H1 (cell line): ENCODE measurements around the gene LTBP1. TPM values are rescaled to one million over a fixed set of nuclear protein-coding genes. Genes with fewer than 3 reads are reported as not detected.

ENCODE experiments used
- CTCF ChIA-PET: fragments of 300-600 bp; sonication (Branson Sonifier 250); formaldehyde crosslinking; loops from one replicate; lab custom pipeline; 2021; ENCODE audit not compliant: partially characterized antibody; lab: Charles Lee
- POLR2A ChIA-PET: fragments of 300-600 bp; sonication (Branson Sonifier 250); formaldehyde crosslinking; loops from one replicate; lab custom pipeline; 2021; ENCODE audit warnings: inconsistent platforms; ENCODE audit not compliant: partially characterized antibody; lab: Charles Lee
- DNase-seq, 2 experiments: peaks; one replicate each; pipeline versions ENCODE4 v3.0.0 to v3.0.0-alpha.2; 2010 to 2022; ENCODE audit warnings: low spot score in 2 of 2, low read depth in 1 of 2, mixed read lengths in 1 of 2
- FAIRE-seq: peaks from 2 replicates; lab custom pipeline; 2011; peaks lifted over from hg19 to GRCh38; lab: Jason Lieb, UNC
- H2AFZ ChIP-seq: 2 replicates; pipeline ENCODE4 v1.8.1; 2012; ENCODE audit warnings: low read length, inconsistent platforms
- H2AK5ac ChIP-seq: 2 replicates; pipeline ENCODE4 v1.6.1; 2013; ENCODE audit warnings: low read depth, low read length
- H2BK120ac ChIP-seq: replicated peaks from 2 replicates; pipeline ENCODE3; 2013; ENCODE audit warnings: low read depth, low read length, inconsistent platforms
- H2BK12ac ChIP-seq: 2 replicates; pipeline ENCODE4 v1.6.1; 2013; ENCODE audit warnings: low read depth, low read length
- H2BK15ac ChIP-seq: 2 replicates; pipeline ENCODE4 v1.6.1; 2013; ENCODE audit warnings: low read length
- H2BK20ac ChIP-seq: 2 replicates; pipeline ENCODE4 v1.6.1; 2013; ENCODE audit warnings: low read length
- H2BK5ac ChIP-seq: 2 replicates; pipeline ENCODE4 v1.6.1; 2013; ENCODE audit warnings: low read depth, low read length
- H3K14ac ChIP-seq: 2 replicates; pipeline ENCODE4 v1.6.1; 2013; ENCODE audit warnings: inconsistent platforms; ENCODE audit not compliant: insufficient read length
- H3K18ac ChIP-seq: 2 replicates; pipeline ENCODE4 v1.6.1; 2013; ENCODE audit warnings: low read length; ENCODE audit errors: extremely low read depth
- H3K23ac ChIP-seq: 2 replicates; pipeline ENCODE4 v1.6.1; 2013; ENCODE audit warnings: inconsistent platforms; ENCODE audit not compliant: insufficient read length
- H3K23me2 ChIP-seq: 2 replicates; pipeline ENCODE4 v1.6.1; 2013; ENCODE audit warnings: low read depth, low read length
- H3K27ac ChIP-seq: 2 replicates; pipeline ENCODE4 v1.6.1; 2011; ENCODE audit warnings: low read depth, low read length, inconsistent platforms
- H3K27me3 ChIP-seq, 4 experiments: replicated peaks in 1 of 4; 1 replicate in 1 of 4; 2 replicates in 3 of 4; pipeline versions ENCODE4 v1.6.1 to v1.8.1; 2011 to 2013; ENCODE audit warnings: low read length in 3 of 4, mild to moderate bottlenecking in 3 of 4, inconsistent platforms in 2 of 4, mixed read lengths in 2 of 4, moderate library complexity in 1 of 4; ENCODE audit not compliant: control insufficient read depth in 3 of 4, insufficient read depth in 3 of 4; ENCODE audit errors: extremely low read depth in 1 of 4
- H3K36me3 ChIP-seq, 4 experiments: 2 replicates each; pipeline versions ENCODE4 v1.6.1 to v1.8.1; 2011 to 2013; ENCODE audit warnings: mild to moderate bottlenecking in 4 of 4, low read length in 3 of 4, moderate library complexity in 2 of 4, control low read depth in 1 of 4, inconsistent platforms in 1 of 4; ENCODE audit not compliant: insufficient read depth in 4 of 4, control insufficient read depth in 2 of 4
- H3K4ac ChIP-seq: replicated peaks from 2 replicates; pipeline ENCODE3; 2013; ENCODE audit warnings: low read length, low read depth, mixed read lengths, inconsistent platforms; ENCODE audit not compliant: insufficient read length
- H3K4me1 ChIP-seq, 4 experiments: replicated peaks in 1 of 4; 1 replicate in 1 of 4; 2 replicates in 3 of 4; pipeline versions ENCODE4 v1.6.1 to v1.8.1; 2011 to 2013; ENCODE audit warnings: low read length in 3 of 4, inconsistent platforms in 2 of 4, mixed read lengths in 1 of 4; ENCODE audit not compliant: insufficient read depth in 4 of 4, control insufficient read depth in 3 of 4
- H3K4me2 ChIP-seq, 2 experiments: 2 replicates each; pipeline versions ENCODE4 v1.6.1 to v1.8.1; 2011 to 2013; ENCODE audit warnings: low read depth in 2 of 2, low read length in 2 of 2, control low read depth in 1 of 2, inconsistent platforms in 1 of 2, mild to moderate bottlenecking in 1 of 2; ENCODE audit not compliant: insufficient read depth in 1 of 2
- H3K4me3 ChIP-seq, 4 experiments: fragments of 200-600, 300-600 bp in 1 of 4; sonication (generic), shearing (Covaris generic), sonication (Bioruptor Twin) in 1 of 4; 2 replicates each; pipeline versions ENCODE4 v1.5.1 to v1.8.1; 2011 to 2016; ENCODE audit warnings: low read length in 4 of 4, low read depth in 3 of 4, control low read depth in 2 of 4, inconsistent platforms in 2 of 4, mild to moderate bottlenecking in 2 of 4, mixed read lengths in 1 of 4, moderate library complexity in 1 of 4; ENCODE audit not compliant: insufficient read depth in 2 of 4; ENCODE audit errors: extremely low read depth in 1 of 4
- H3K56ac ChIP-seq: replicated peaks from 2 replicates; pipeline ENCODE3; 2013; ENCODE audit warnings: low read depth, mild to moderate bottlenecking, mixed read lengths, low read length, inconsistent platforms; ENCODE audit not compliant: insufficient read length
- H3K79me1 ChIP-seq: 2 replicates; pipeline ENCODE4 v1.6.1; 2013; ENCODE audit warnings: low read depth, low read length, control low read depth
- H3K79me2 ChIP-seq, 2 experiments: 2 replicates each; pipeline versions ENCODE4 v1.6.1 to v1.8.1; 2012 to 2013; ENCODE audit warnings: low read length in 2 of 2, mild to moderate bottlenecking in 2 of 2, inconsistent platforms in 1 of 2; ENCODE audit not compliant: insufficient read depth in 2 of 2, control insufficient read depth in 1 of 2
- H3K9ac ChIP-seq, 4 experiments: replicated peaks in 1 of 4; 1 replicate in 1 of 4; 2 replicates in 3 of 4; pipeline versions ENCODE4 v1.6.1 to v1.8.1; 2011 to 2013; ENCODE audit warnings: low read depth in 3 of 4, low read length in 3 of 4, control low read depth in 2 of 4, mild to moderate bottlenecking in 2 of 4, moderate library complexity in 2 of 4, inconsistent platforms in 1 of 4; ENCODE audit errors: extremely low read depth in 1 of 4
- H3K9me3 ChIP-seq, 2 experiments: 2 replicates each; pipeline versions ENCODE4 v1.6.1 to v1.8.1; 2012 to 2013; ENCODE audit warnings: mild to moderate bottlenecking in 2 of 2, moderate library complexity in 2 of 2, control low read depth in 1 of 2, inconsistent platforms in 1 of 2, low read depth in 1 of 2, low read length in 1 of 2, mixed read lengths in 1 of 2; ENCODE audit not compliant: insufficient read depth in 2 of 2
- H4K20me1 ChIP-seq, 2 experiments: replicated peaks in 1 of 2; 2 replicates each; pipeline versions ENCODE3 to v1.8.1; 2011 to 2013; ENCODE audit warnings: inconsistent platforms in 2 of 2, low read length in 2 of 2, mild to moderate bottlenecking in 1 of 2; ENCODE audit not compliant: insufficient read depth in 2 of 2, control insufficient read depth in 1 of 2
- H4K5ac ChIP-seq: 2 replicates; pipeline ENCODE4 v1.6.1; 2013; ENCODE audit warnings: low read length, low read depth, mixed read lengths, inconsistent platforms; ENCODE audit not compliant: insufficient read length
- H4K8ac ChIP-seq: 2 replicates; pipeline ENCODE4 v1.8.0; 2013; ENCODE audit warnings: mild to moderate bottlenecking, moderate library complexity, low read length, inconsistent platforms; ENCODE audit not compliant: insufficient read depth; ENCODE audit errors: extremely low read depth
- H4K91ac ChIP-seq: replicated peaks from 2 replicates; pipeline ENCODE3; 2013; ENCODE audit warnings: low read length, mixed read lengths, inconsistent platforms; ENCODE audit not compliant: insufficient read length
- BRCA1 ChIP-seq: IDR thresholded peaks from 2 replicates; pipeline ENCODE4 v1.6.1; 2012; ENCODE audit warnings: low read depth, low read length, improper control_type of control experiment
- CHD2 ChIP-seq: IDR thresholded peaks from 2 replicates; pipeline ENCODE4 v1.6.1; 2012; ENCODE audit warnings: low read length, improper control_type of control experiment
- CTBP2 ChIP-seq: IDR thresholded peaks from 2 replicates; pipeline ENCODE4 v1.7.0; 2011; ENCODE audit warnings: borderline replicate concordance, mild to moderate bottlenecking, moderate library complexity, mixed read lengths, low read length; ENCODE audit not compliant: insufficient read depth, insufficient read length
- GABPA ChIP-seq: IDR thresholded peaks from 2 replicates; pipeline ENCODE4 v1.6.1; 2011; ENCODE audit warnings: mild to moderate bottlenecking, low read length, moderate library complexity, borderline replicate concordance; ENCODE audit not compliant: insufficient read depth
- PHF8 ChIP-seq: fragments of 200-600 bp; sonication (generic); conservative IDR thresholded peaks from 2 replicates; pipeline ENCODE4 v1.7.1; 2012; ENCODE audit warnings: low read depth, mild to moderate bottlenecking, inconsistent platforms, low read length, moderate library complexity
- RBBP5 ChIP-seq: IDR thresholded peaks from 2 replicates; pipeline ENCODE4 v1.7.1; 2012; ENCODE audit warnings: low read depth, mild to moderate bottlenecking, inconsistent platforms, low read length, moderate library complexity, borderline replicate concordance
- RFX5 ChIP-seq: IDR thresholded peaks from 2 replicates; pipeline ENCODE4 v1.6.1; 2011; ENCODE audit warnings: low read depth, low read length, improper control_type of control experiment, borderline replicate concordance
- RNF2 ChIP-seq: fragments of 200-900, 300-1000 bp; sonication (generic); IDR thresholded peaks from 2 replicates; pipeline ENCODE4 v1.7.1; 2016; ENCODE audit warnings: borderline replicate concordance, low read depth, mild to moderate bottlenecking, antibody characterized with exemption, low read length; ENCODE audit not compliant: poor library complexity, severe bottlenecking; ENCODE audit errors: missing control alignments
- SAP30 ChIP-seq: fragments of 300-600 bp; sonication (generic); IDR thresholded peaks from 2 replicates; pipeline ENCODE4 v1.7.1; 2012; ENCODE audit warnings: low read length, moderate library complexity, mild to moderate bottlenecking, inconsistent platforms; ENCODE audit not compliant: insufficient read depth, insufficient replicate concordance
- SIRT6 ChIP-seq: IDR thresholded peaks from one replicate; pipeline ENCODE4 v1.7.1; 2012; ENCODE audit warnings: low read length, inconsistent platforms
- SP4 ChIP-seq: IDR thresholded peaks from 2 replicates; pipeline ENCODE4 v1.6.1; 2012; ENCODE audit warnings: low read length, inconsistent platforms
- TAF1 ChIP-seq: IDR thresholded peaks from 2 replicates; pipeline ENCODE4 v1.6.1; 2011; ENCODE audit warnings: mild to moderate bottlenecking, low read depth, low read length
- TAF7 ChIP-seq: optimal IDR thresholded peaks from 2 replicates; pipeline ENCODE3; 2011; ENCODE audit warnings: low read depth, mild to moderate bottlenecking, inconsistent platforms, low read length, moderate library complexity, borderline replicate concordance
- WGBS, 2 experiments: shearing (Covaris generic) in 1 of 2; methylation state at CpG; one replicate each; pipeline versions ENCODE4 v1.1.6 to v1.1.7; 2013 to 2015; ENCODE audit warnings: low lambda C conversion rate in 2 of 2, mixed read lengths in 2 of 2, inconsistent platforms in 1 of 2, low coverage in 1 of 2, missing lambda C conversion rate in 1 of 2; ENCODE audit not compliant: insufficient replicate concordance in 2 of 2, insufficient coverage in 1 of 2, insufficient read length in 1 of 2; ENCODE audit errors: extremely low coverage in 1 of 2, missing lambda C conversion rate in 1 of 2; 5-methylcytosine and 5-hydroxymethylcytosine counted together
- polyA plus RNA-seq, 7 experiments: library from polyadenylated mRNA; depleted of rRNA in 3 of 7; stranded (reverse) in 5 of 7; unstranded in 2 of 7; fragments of >200 nt in 5 of 7; fragments of 200-250 nt in 2 of 7; gene quantifications; 1 replicate in 5 of 7; 2 replicates in 1 of 7; 4 replicates in 1 of 7; pipeline versions ENCODE4 v1.2.1 to v1.2.3, GENCODE V29; 2011 to 2013; ENCODE audit warnings: missing spikeins in 2 of 7, mixed read lengths in 2 of 7
- total RNA-seq: library from RNA; stranded (reverse); fragmentation: NEBNext Ultra II Directional; extraction: Animal tissue kit (Norgen Biotek cat#: 25700); gene quantifications from 2 replicates; pipeline ENCODE4 v1.2.1, GENCODE V29; 2021

Gene LTBP1
- total and polyA plus RNA-seq, 2 of the 8 experiments (the other 6 are each of a cell fraction or from before 2014, with no cell fraction given), result 15.4 to 24.7 TPM

- H3K4me2 ChIP-seq, result no peak overlapping the region
- no peaks in the 10 kb centered on the region for H3K79me1 ChIP-seq
- H2BK5ac ChIP-seq, result no peak overlapping the region
- H4K91ac ChIP-seq, result no peak overlapping the region
- H2BK12ac ChIP-seq, result no peak overlapping the region
- no peak for FAIRE-seq
- no peaks in the 10 kb centered on the region for H3K36me3 ChIP-seq
- no peak overlapping the region for H2BK15ac ChIP-seq
- WGBS, 2 experiments, result 90% methylated on average over 3 of the region's 3 CpGs; no CpG with 5 or more reads in 1 of the 2 experiments
- ChIA-PET POLR2A (no interaction called here), CTCF (interaction anchor here (0.6 to 5.0 kb wide), 13 partner anchors 9 to 977 kb away, joined by 3 to 27 read pairs (median 3); partner anchors contain the start of gene RASGRP3)
- no peak overlapping the region for H3K18ac ChIP-seq
- no peak overlapping the region for H2AFZ ChIP-seq
- no peak overlapping the region for H3K4ac ChIP-seq
- H3K23me2 ChIP-seq, result no peaks in the 10 kb centered on the region
- no peak overlapping the region for H3K27ac ChIP-seq
- H3K23ac ChIP-seq, result no peak overlapping the region
- H3K14ac ChIP-seq, result no peak overlapping the region
- H3K4me1 ChIP-seq, result peaks cover 0 to 5% (median 1%) of the 10 kb centered on the region in 4 experiments; a peak in 1 of 7 replicates
- H3K27me3 ChIP-seq, result peaks cover 0 to 4% (median 3%) of the 10 kb centered on the region in 4 experiments; a peak in 2 of 7 replicates
- H2BK120ac ChIP-seq, result no peak overlapping the region
- H3K79me2 ChIP-seq, result no peaks in the 10 kb centered on the region
- no peak overlapping the region for H4K8ac ChIP-seq
- H3K56ac ChIP-seq, result no peak overlapping the region
- no peak for DNase-seq
- H3K9me3 ChIP-seq, result no peaks in the 10 kb centered on the region
- no peaks in the 10 kb centered on the region for H4K20me1 ChIP-seq
- H3K4me3 ChIP-seq, result no peak overlapping the region
- H3K9ac ChIP-seq, result no peak overlapping the region
- no peak overlapping the region for H2BK20ac ChIP-seq
- H2AK5ac ChIP-seq, result no peak overlapping the region
- no peak overlapping the region for H4K5ac ChIP-seq
- no peak for TF ChIP-seq PHF8
- TF ChIP-seq CHD2, result no peak
- no peak for TF ChIP-seq TAF7
- TF ChIP-seq SIRT6, result no peak
- TF ChIP-seq SP4, result no peak
- TF ChIP-seq RFX5, result no peak
- no peak for TF ChIP-seq TAF1
- TF ChIP-seq RNF2, result no peak
- TF ChIP-seq GABPA, result no peak
- TF ChIP-seq SAP30, result no peak
- no peak for TF ChIP-seq RBBP5
- no peak for TF ChIP-seq CTBP2
- no peak for TF ChIP-seq BRCA1
Observed at GRCh38 chr2:33395034-33395433, 448.3 kb downstream of the LTBP1 start.
